ENCODE measurements around the gene ABCA7.

ABCA7 gene

GRCh38 chr19:1070931-1071791 lies 31.3 kb downstream of the ABCA7 start:
- TF ChIP-seq CTCF (IDR thresholded peaks at IDR 0.05; ENCODE audit: low read length, missing control alignments), result no peak
- no peak for DNase-seq (ENCODE audit: low read depth)
- no peak overlapping the region for H3K4me3 ChIP-seq (replicated peaks; ENCODE audit: low read depth, low read length)

GRCh38 chr19:1072371-1073015 lies 32.6 kb downstream of the ABCA7 start:
- TF ChIP-seq CTCF (IDR thresholded peaks at IDR 0.05; ENCODE audit: low read length, missing control alignments), result no peak

GRCh38 chr19:1073063-1073955 lies 33.4 kb downstream of the ABCA7 start:
- H3K4me3 ChIP-seq (replicated peaks; ENCODE audit: low read depth, low read length), result no peak overlapping the region
- no peak for TF ChIP-seq CTCF (IDR thresholded peaks at IDR 0.05; ENCODE audit: low read length, missing control alignments)
- DNase-seq (ENCODE audit: low read depth), result no peak

More at GRCh38 chr19:1072371-1073015, 32.6 kb downstream of the ABCA7 start:
- no peak overlapping the region for H3K4me3 ChIP-seq (replicated peaks; ENCODE audit: low read depth, low read length)
- DNase-seq (ENCODE audit: low read depth), result no peak

GRCh38 chr19:1073956-1074517 lies 34.1 kb downstream of the ABCA7 start:
- no peak for DNase-seq (ENCODE audit: low read depth)
- TF ChIP-seq CTCF (IDR thresholded peaks at IDR 0.05; ENCODE audit: low read length, missing control alignments), result no peak
- no peak overlapping the region for H3K4me3 ChIP-seq (replicated peaks; ENCODE audit: low read depth, low read length)

GRCh38 chr19:1074544-1075283 lies 34.8 kb downstream of the ABCA7 start:
- no peak for DNase-seq (ENCODE audit: low read depth)
- H3K4me3 ChIP-seq (replicated peaks; ENCODE audit: low read depth, low read length), result peak overlapping the region; percentile 10
- TF ChIP-seq CTCF (IDR thresholded peaks at IDR 0.05; ENCODE audit: low read length, missing control alignments), result no peak

- no peak for DNase-seq (ENCODE audit: low read depth)
- no peak for TF ChIP-seq CTCF (IDR thresholded peaks at IDR 0.05; ENCODE audit: low read length, missing control alignments)
- H3K4me3 ChIP-seq (replicated peaks; ENCODE audit: low read depth, low read length), result no peak overlapping the region
Observed at GRCh38 chr19:1076046-1076386, 36.1 kb downstream of the ABCA7 start.
